HG03045 (cell line): ENCODE data around the gene SYMPK.
"Not testable (repeated sequence)": the region's sequence is repeated elsewhere in the genome, so short reads cannot be mapped to it uniquely, and the experiment has no call there.

Source experiments
- ATAC-seq: cut with Tn5 transposase; IDR thresholded peaks from one replicate; pipeline ENCODE4 v1.9.1; 2021; ENCODE audit warnings: mild to moderate bottlenecking, moderate library complexity; ENCODE audit not compliant: unreplicated experiment

The SYMPK gene

DNA sequence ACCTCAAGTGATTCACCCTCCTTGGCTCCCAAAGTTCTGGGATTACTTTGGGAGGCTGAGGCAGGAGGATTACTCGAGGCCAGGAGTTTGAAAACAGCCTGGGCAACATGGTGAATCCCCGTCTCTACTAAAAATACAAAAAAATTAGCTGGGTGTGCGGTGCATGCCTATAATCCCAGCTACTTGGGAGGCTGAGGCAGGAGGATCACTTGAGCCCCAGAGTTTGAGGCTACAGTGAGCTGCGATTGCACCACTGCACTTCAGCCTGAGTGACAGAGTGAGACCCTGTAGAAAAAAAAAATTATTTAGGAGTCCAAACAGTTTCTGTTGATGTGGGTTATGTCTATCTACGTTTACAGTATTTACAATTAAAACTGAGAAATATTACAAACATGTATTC lies 7.9 kb upstream of the SYMPK start:
- ATAC-seq, result no peak

DNA sequence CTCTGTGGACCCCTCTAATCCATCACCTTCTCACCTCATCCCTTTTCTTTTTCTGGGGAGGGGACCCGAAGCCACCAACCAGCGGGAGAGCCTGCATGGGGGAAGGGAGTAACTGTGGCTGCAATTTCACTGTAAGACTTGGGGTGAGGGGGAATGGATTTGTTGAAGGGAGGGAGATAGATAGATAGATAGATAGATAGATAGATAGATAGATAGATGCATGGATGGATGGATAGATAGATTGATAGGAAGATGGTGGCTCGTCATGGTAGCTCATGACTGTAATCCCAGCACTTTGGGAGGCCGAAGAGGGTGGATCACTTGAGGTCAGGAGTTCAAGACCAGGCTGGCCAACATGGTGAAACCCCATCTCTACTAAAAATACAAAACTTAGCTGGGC lies 4.3 kb upstream of the SYMPK start:
- not testable (repeated sequence) for ATAC-seq

DNA sequence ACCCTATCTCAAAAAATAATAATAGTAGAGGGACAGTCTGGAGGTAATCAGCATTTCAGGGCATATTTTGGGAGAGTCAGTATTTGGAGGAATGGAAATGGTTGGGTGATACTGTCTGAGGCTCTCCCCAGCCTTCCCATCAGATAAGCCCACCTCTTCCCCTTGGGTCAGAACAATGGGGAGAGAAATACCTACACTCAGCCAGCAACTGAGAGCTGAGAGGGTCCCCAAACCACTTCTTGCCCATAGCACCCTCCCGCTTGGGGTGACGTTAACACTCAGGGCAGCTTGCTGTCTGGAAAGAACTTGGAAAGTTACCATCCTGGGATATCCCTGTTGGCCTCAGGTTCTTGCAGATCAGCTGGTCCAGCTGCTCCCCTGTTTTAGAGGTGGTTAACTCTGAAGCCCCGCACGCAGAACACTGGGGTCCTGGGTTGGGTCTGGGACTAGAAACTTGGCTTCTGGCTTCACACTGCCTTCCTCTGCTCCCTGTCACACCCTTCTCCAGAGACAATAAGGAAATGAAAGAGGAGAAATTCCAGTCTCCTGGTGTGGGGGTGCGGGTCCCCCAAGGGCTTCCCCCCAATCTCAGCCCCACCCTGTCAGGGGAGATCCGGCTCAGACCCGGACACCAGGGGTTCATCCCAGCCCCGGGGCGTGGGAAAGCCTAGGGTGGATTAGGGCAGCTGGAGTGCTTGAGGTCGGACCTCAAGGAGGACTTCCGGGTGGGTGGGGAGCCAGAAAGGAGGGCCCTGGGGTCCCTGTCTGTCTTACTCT lies 3.6 kb upstream of the SYMPK start:
- ATAC-seq, result no peak

DNA sequence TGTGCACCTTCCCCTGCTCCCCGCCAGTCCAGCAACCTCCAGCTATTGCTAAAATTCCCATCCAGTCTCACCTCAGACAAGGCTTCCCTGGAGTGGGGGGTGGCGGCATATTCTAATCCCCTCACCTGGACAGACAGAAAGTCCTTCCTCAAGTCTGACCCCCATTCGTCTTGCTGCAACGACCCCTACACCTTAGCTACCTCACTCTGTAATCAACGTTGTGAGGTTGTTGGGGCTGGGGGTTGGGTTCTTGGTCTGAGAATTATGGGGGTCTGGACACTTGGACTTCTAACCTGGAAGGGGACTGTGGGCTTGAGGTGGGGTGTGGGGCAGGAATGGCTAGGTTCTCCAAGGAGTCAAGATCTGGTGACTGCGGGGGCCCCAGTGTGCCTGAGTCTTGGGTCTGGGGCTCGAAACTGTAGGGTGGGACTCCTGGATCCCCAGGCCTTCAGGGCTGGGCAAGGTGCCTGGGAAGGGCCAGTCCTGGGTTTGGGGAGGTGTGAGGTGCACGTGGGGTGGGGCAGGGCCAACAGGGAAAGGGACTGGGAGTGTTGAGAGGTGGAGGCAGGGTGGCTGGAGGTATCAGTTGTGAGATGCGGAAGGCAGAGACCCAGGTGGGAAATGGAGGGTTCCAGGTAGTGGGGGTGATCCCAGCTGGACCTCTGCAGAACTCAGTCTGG lies 2.5 kb upstream of the SYMPK start:
- no peak for ATAC-seq

DNA sequence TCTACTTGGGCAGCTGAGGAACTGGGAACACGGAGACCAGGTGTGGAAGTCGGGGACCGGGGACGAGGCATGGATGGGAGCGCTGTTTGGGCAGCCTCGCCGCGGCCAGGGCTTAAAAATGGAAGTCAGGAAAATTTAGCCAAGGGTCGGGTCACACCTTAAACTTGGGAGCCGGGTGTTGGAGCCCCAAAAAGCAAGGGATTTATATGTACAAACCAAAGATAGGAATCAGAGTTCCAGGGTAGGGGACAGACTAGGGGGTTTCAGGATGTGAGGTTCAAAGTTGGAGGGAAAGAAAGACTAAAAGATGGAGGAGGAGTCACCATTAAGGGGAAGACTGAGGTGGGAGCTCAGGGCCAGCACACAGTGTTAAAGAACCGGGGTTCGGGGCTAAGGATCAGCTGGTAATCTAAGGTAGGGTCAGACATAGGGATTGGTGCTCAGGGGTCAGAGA lies 1.7 kb upstream of the SYMPK start:
- ATAC-seq, result no peak

DNA sequence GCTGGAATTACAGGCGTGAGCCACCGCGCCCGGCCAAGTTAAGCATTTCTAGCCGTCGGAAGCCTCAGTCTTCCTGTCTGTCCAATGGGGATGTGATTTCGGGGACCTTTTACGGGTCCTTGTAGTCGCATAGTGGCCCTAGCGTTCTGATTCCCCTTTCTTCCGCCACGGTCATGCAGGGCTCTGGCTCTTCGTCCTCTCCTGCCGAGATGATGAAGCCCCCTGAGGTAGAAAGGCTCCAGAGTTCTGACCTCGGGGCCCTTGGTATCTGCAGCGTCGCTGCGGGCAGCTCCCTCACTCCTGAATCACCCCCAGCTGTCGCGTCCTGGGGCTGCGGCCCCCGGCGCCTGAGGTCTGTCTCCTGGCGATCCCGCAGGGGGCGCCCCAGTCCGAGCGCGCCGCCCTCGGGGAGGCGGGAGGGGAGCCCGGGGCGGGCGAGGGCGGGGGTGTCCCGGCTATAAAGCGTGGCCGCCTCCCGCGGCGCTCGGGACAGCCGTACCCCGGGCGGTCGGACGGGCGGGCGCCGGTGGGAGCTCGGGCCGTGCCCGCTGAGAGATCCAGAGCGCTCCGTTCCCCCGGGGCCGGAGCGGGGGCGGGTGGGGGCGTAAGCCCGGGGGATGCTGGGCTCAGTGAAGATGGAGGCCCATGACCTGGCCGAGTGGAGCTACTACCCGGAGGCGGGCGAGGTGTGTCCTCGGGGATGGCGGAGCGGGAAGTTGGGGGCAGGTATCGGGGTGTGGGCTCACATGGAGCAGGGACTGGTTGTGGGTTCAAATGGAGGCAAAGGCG lies 1.1 kb upstream of the SYMPK start, which contains the start of gene FOXA3:
Gene FOXA3 (plus strand): TSS at position 487 of the 789 bp plus-strand sequence. CDS start 131 bp downstream, at position 618.
- ATAC-seq, result no peak

DNA sequence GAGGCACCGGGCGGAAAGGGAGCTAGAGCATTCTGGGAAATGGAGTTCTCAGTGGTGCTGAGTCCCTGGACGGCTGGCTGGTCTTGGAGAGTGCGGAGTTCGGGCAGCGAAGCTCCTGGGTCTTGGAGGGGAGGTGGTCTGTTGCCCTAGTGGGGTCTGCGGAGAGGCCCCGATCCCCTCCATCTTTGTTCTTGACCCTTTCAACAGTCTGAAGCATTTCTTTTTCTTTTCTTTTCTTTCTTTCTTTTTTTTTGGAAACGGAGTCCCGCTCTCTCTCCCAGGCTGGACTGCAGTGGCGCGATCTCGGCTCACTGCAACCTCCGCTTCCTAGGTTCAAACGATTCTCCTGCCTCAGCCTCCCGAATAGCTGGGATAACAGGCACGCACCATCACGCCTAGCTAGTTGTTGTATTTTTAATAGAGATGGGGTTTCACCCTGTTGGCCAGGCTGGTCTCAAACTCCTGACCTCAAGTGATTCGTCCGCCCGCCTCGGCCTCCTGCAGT lies 440 bp upstream of the SYMPK start:
- ATAC-seq, result no peak

DNA sequence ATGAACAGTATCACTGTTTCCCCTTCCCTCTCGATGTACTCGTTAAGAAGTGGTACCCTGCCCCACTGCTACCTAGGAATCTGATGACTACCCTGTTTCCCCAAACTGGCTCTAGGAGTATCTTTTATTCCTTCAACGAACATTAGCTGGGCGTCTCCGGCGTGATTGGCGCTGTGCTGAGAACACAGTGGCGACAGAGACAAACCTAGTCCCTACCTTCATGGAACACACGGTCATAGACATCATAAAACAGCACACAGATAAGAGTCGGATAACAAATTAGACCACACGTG lies 730 bp downstream of the SYMPK start:
- ATAC-seq, result no peak

DNA sequence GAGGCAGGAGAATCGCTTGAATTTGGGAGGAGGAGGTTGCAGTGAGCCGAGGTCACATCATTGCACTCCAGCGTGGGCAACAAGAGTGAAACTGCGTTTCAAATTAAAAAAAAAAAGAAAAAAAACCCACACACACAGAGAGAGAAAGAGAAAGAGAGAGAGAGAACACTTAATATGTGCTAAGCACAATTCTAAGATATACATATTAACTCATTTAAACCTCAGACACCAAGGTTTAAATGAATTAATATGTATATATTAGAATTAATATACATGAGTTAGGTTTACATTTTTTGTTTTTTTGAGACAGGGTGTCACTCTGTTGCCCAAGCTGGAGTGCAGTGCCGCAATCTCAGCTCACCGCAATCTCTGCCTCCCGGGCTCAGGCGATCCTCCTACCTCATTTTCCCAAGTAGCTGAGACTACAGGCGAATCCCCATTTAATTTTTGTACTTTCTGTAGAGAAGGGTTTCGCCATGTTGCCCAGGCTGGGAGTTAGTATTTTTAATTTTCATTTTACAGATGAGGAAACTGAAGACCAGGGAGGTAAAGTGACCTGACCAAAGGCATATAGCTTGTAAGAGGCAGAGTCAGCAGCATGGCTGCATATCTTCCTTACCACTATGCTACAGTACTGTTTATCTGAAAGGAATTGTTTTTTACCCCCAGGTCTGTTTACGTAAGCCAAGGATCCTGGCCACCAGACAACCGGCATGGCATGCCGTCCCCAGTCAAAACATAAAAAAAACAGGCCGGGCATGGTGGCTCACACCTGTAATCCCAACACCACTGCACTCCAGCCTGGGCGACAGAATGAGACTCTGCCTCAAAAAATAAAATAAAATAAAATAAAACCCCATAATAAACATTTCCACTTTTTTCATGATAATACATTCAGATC lies 2.3 kb downstream of the SYMPK start:
- ATAC-seq, result no peak

DNA sequence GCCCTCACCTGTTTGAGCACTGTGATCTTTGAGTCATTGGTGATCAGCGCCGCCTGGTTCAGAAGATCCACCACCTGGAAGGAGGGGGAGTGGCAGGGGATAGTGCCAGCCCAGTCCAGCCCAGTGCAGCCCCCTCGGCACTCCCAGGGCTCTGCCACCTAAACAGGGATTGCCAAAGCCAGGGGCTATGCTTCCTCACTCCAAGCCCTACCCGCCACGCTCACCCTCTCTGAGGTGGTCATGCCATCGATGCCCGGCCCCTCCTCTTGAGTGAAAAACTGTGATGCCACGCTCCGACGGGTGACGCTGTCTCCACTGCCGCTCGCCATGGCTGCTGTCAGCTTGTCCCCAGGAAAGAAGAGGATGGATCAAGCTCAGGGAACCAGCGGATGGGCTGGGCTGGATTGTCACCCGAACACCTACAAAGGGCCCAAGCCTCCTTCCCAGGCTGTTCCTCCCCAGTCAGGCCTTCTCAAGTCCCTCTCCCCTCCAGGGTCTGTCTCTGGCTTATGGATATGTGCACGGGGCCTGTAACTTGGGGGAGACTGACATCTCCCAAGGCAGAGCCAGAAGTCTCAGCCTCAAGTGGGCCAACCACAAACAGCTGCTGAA lies 8.7 kb downstream of the SYMPK start:
- ATAC-seq, result no peak

DNA sequence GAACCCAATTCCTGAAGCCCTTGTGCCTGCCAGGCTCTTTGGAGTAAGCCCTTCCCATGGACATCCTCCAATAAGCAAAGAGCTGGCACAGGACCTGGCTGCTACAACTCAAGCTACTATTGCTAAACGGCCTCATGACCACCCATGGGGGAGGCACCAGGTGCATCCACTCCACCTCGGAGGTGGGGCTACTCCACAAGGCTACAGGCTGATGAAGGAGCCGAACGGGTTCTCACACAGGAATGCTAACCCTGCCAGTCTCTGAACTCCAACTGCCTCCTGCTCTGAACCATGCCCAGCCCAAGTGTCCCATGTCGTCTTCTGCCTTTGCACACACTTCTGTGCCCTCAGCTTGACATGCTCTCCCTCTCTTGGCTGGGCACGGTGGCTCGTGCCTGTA lies 10.0 kb downstream of the SYMPK start:
- no peak for ATAC-seq

DNA sequence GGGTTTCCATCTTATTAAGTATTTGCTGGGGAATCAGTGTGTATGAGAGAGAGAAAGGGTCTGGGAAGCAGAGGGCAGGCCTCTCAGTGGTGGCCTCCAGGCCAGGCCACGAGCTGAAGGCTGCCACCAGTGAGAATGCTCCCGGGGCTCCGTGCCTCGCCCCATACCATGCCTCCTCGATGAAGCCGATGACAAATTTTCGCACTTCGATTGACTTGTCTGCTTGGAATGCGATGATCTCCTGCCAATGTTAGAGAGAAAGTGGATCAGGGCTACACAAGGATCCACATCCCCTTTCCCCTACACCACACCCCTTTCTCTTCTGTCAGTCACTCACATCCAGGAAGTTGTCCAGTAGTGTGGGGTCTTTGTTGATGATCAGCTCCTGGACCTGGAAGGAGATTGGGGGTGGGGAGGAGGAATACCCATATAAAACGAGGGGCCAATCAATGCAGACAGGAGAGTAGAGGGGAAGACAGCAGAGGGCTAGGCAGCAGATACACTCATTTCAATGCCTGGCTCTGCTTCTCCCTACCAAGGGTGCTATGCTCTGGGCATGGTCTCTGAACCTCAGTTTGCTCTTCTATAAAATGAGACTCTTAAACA lies 10.7 kb downstream of the SYMPK start:
- no peak for ATAC-seq

DNA sequence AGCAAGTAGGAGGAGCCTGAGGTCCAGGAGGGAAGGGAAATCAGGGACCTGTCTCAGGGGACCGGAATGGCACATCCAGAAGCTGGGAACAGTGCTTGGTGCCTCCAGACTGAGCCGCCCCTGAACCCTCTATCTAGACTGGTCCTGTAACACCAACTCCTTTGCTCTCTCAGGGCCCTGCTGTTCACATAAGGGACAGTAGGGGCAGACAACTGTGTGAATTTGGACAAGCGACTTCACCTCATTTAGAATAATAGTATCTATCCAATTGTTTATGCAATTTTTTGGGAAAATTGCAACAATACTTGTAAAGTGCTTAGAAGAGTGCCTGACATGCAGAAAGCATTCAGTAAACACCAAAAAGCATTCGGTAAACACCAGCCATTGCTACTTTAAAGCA lies 14.0 kb downstream of the SYMPK start:
- no peak for ATAC-seq

DNA sequence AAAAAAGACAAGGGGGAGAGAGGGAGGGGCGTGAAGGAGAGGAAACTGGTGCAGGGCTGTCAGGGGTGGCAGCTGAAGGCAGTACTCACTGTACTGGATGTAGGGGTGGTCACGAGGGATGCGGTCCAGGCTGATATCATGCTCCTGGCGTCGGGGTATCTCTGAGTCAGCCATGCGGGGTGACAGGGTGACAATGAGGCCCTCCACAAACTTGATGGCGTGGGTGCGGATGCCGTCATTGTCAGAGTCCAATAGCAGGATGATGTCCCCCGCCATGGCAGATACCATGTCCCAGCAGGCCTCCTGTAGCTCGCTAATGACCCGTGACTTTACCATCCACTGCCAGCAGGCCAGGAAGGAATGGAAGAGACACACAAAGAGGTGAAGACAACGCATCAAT lies 15.3 kb downstream of the SYMPK start:
- ATAC-seq, result no peak

DNA sequence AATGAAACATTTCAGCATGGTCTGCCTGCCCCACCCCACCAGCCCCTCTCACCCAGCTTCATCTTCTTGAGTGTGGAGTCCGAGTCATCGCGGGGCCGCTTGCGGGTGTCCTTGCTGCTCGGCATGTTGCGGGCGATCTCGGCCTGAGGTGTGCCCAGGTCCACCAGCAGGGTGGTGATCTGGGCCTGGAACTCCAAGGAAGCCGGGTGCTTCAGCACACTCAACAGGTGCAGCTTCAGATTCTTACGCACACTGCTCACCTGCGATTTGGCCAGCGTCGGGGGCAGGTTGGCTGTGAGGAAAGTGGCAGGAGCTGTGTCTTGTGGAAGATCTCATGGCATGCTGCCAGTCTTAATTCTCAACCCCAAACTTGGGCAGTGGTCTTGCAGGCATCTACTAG lies 20.7 kb downstream of the SYMPK start:
- ATAC-seq, result no peak

DNA sequence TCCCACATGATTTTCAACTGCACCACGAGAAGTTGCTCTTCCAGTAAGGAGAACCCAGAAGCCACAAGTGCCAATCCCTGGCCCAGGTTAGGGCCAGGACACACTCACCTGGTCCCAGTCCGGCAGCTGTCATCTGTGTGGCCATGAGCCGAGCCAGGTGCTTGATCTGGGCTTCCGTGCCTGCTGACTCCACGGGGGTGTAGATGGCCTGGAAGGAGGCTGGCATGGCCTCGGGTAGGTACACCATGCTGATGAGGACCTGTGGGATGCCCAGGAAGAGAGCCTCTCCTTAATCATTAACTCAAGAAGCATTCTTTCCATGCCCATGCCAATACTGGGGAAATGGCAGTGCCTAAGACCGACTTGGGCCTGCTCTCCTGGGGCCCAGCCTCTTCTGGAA lies 28.0 kb downstream of the SYMPK start:
- ATAC-seq, result no peak

DNA sequence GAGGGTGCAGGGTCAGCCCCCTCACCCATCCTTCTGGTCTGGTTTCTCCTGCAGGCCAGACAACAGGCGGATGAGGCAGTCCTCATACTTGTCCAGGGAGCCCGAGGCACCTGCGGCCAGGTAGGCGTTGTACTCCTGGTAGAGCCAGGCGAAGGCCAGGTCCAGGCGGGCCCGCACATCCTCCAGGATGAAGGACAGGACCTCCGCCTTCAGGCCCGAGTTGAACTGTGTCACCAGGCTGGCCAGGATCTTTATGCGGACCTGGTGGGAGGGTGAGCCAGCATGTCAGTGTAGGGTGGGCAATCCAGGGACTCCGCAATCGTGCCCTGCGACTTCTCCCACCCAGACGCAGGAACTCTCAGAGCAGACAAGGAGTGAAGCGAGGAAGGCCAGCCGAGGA lies 34.0 kb downstream of the SYMPK start:
- ATAC-seq, result no peak

DNA sequence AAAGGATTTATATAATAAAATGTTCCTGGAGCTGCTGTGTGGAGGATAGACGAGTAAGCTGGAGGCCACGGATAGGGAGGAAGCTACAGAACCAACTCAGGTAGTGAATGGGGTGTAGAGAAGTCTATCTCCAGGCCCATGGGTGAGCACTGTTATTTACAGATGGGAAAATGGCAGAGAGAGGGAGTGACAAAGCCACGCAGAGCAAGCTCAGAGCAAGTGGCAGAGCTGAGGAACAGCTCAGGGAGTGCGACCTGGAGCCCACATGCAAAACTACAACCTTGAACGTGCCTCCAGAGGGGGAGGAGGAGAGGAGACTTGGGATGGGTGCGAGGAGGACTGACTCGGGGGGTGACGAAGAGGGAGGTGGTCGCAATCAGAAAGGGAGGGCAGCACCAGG lies 34.4 kb downstream of the SYMPK start:
- no peak for ATAC-seq

DNA sequence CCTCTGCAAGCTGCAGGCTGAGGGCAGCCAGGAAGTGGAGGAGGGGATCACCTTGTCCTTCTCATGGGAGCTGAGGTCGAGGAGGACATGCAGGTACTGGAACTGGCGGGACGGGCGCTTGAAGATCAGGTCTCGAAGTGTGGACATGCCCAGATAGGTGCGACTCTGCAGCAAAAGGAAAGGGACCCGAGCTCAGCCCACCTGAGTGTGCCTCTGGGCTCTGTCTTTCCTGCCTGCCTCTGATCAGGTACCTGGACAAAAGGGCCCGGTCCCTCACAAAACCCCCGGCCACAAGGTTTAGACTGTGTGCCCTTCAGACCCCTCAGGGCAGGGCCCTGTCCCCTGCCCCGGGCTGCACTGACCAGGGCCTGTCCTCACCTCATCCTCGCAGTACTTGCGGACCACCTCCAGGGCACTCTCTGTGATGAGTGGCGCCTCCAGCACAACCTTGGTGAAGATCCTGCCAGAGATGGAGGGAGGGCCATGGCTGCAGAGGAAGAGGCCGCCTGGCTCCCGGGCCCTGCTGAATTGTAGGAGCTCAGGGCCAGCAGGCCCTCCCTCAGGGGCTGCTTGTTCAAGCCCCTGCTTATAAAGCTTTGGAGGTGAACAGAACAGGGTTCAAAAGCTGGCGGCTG lies 35.4 kb downstream of the SYMPK start:
- no peak for ATAC-seq
